OCI-LY1 (cell line): ENCODE data around the gene ANKRD60.

Experiments
- H2AFZ ChIP-seq: fragments of 200-600 bp; sonication (generic), shearing (Covaris generic); 2 replicates; pipeline ENCODE4 v1.6.0; 2014; ENCODE audit warnings: antibody characterized with exemption, mild to moderate bottlenecking, low read length
- H3F3A ChIP-seq: fragments of 200-600 bp; sonication (generic), shearing (Covaris generic); 2 replicates; pipeline ENCODE4 v1.6.0; 2014; ENCODE audit warnings: mild to moderate bottlenecking, antibody characterized with exemption, low read length, moderate library complexity; ENCODE audit not compliant: insufficient read depth
- H3K27ac ChIP-seq: fragments of 200-600 bp; sonication (generic); 2 replicates; pipeline ENCODE4 v1.5.1; 2014; ENCODE audit warnings: low read length, mixed run types, mild to moderate bottlenecking, low read depth; ENCODE audit not compliant: poor library complexity, severe bottlenecking
- H3K27me3 ChIP-seq: fragments of 200-600 bp; sonication (generic); 2 replicates; pipeline ENCODE4 v1.6.0; 2014; ENCODE audit warnings: antibody characterized with exemption, mild to moderate bottlenecking, low read length, moderate library complexity; ENCODE audit not compliant: insufficient read depth
- H3K36me3 ChIP-seq: fragments of 200-600 bp; sonication (generic); 2 replicates; pipeline ENCODE4 v1.6.1; 2014; ENCODE audit warnings: mild to moderate bottlenecking, antibody characterized with exemption, low read length, moderate library complexity, mixed read lengths; ENCODE audit not compliant: insufficient read depth
- H3K4me1 ChIP-seq: fragments of 200-600 bp; sonication (generic); 2 replicates; pipeline ENCODE4 v1.5.1; 2014; ENCODE audit warnings: mild to moderate bottlenecking, low read length, moderate library complexity; ENCODE audit not compliant: insufficient read depth, severe bottlenecking
- H3K4me2 ChIP-seq: fragments of 200-600 bp; sonication (generic), shearing (Covaris generic); 2 replicates; pipeline ENCODE4 v1.6.1; 2014; ENCODE audit warnings: low read length
- H3K4me3 ChIP-seq: fragments of 200-600 bp; sonication (generic); 2 replicates; pipeline ENCODE4 v1.5.1; 2014; ENCODE audit warnings: low read length, low read depth, mild to moderate bottlenecking, mixed read lengths; ENCODE audit not compliant: poor library complexity, severe bottlenecking
- H3K79me2 ChIP-seq: fragments of 200-600 bp; shearing (Covaris generic); 2 replicates; pipeline ENCODE4 v1.6.1; 2016; ENCODE audit warnings: mixed run types, low read length, mixed read lengths; ENCODE audit not compliant: insufficient read depth
- H3K9ac ChIP-seq: fragments of 200-600 bp; sonication (generic), shearing (Covaris generic); 2 replicates; pipeline ENCODE4 v1.6.1; 2014; ENCODE audit warnings: mild to moderate bottlenecking, low read length, mixed read lengths
- H3K9me2 ChIP-seq: fragments of 200-600 bp; sonication (generic), shearing (Covaris generic); 2 replicates; pipeline ENCODE4 v1.6.1; 2014; ENCODE audit warnings: low read depth, mild to moderate bottlenecking, low read length, mixed read lengths
- H3K9me3 ChIP-seq: fragments of 200-600 bp; shearing (Covaris generic); 2 replicates; pipeline ENCODE4 v1.6.1; 2014; ENCODE audit warnings: low read length, mixed read lengths
- H4K20me1 ChIP-seq: fragments of 200-600 bp; sonication (generic), shearing (Covaris generic); 2 replicates; pipeline ENCODE4 v1.6.0; 2016; ENCODE audit warnings: mild to moderate bottlenecking, low read length; ENCODE audit not compliant: insufficient read depth
- EZH2 ChIP-seq: fragments of 200-600 bp; sonication (generic), shearing (Covaris generic); IDR thresholded peaks from 2 replicates; pipeline ENCODE4 v1.8.0; 2017; ENCODE audit warnings: borderline replicate concordance, mixed run types, mild to moderate bottlenecking, antibody characterized with exemption, low read length, moderate library complexity, mixed read lengths
- TF ChIP-seq, protein P1 (sequence below): fragments of 200-600 bp; sonication (generic), shearing (Covaris generic); IDR thresholded peaks from 2 replicates; pipeline ENCODE4 v1.5.1; 2017; ENCODE audit warnings: mild to moderate bottlenecking, antibody characterized with exemption, low read length, moderate library complexity, mixed read lengths

ANKRD60 gene

DNA sequence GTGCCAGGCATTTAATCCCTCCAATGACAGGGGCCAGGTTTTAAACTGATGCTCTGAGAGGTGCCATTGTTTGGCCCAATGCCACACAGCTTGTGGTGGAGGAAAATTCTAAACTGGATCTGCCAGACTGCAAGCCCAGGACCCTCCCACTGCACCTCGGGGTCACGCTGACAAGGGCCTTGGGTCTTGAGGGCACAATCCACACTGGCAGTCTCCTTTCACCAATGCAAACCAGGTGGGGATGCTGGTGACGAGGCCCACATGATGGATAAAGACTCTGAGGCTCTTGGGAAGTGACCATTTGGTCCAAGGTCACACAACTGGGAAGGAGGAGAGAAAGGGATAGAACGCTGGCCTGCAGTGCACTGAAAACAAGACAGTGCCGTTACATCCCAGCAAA, 14.7 kb downstream of the ANKRD60 start:
- H3K79me2 ChIP-seq: no peaks in the 10 kb centered on the region
- no peaks in the 10 kb centered on the region for H4K20me1 ChIP-seq
- H3K9me2 ChIP-seq: no peaks in the 10 kb centered on the region
- no peak overlapping the region for H3K27ac ChIP-seq
- no peak overlapping the region for H3K4me2 ChIP-seq
- no peak overlapping the region for H3K9ac ChIP-seq
- H3K4me3 ChIP-seq: no peak overlapping the region
- H2AFZ ChIP-seq: no peak overlapping the region
- no peaks in the 10 kb centered on the region for H3F3A ChIP-seq
- no peaks in the 10 kb centered on the region for H3K36me3 ChIP-seq
- no peak for TF ChIP-seq EZH2
- TF ChIP-seq, protein P1, sequence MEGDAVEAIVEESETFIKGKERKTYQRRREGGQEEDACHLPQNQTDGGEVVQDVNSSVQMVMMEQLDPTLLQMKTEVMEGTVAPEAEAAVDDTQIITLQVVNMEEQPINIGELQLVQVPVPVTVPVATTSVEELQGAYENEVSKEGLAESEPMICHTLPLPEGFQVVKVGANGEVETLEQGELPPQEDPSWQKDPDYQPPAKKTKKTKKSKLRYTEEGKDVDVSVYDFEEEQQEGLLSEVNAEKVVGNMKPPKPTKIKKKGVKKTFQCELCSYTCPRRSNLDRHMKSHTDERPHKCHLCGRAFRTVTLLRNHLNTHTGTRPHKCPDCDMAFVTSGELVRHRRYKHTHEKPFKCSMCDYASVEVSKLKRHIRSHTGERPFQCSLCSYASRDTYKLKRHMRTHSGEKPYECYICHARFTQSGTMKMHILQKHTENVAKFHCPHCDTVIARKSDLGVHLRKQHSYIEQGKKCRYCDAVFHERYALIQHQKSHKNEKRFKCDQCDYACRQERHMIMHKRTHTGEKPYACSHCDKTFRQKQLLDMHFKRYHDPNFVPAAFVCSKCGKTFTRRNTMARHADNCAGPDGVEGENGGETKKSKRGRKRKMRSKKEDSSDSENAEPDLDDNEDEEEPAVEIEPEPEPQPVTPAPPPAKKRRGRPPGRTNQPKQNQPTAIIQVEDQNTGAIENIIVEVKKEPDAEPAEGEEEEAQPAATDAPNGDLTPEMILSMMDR: no peak
- peaks cover 6% of the 10 kb centered on the region; the same call in 1 of the 2 replicates for H3K27me3 ChIP-seq
- no peaks in the 10 kb centered on the region for H3K4me1 ChIP-seq
- no peaks in the 10 kb centered on the region for H3K9me3 ChIP-seq

DNA sequence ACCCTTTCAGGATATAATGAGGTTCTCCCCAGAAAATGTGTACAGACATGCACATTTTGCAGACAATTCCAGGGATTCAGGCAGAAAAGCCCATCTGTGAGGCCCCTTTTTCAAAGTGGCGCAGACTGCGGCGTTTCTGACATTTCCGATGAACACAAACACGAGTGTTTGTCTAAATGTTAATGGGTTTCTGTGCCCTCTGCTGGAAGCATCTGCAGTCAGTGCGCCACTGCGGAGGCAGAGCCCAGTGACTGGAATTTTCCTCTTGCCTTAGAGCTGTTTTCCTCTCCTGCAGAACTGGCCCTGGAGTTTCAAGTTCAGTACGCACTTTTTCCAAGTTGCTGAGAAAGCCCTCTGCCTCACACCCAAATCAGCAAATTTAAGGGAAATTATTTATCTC, 15.3 kb downstream of the ANKRD60 start:
- TF ChIP-seq EZH2: no peak
- TF ChIP-seq, protein P1: no peak
- H3K4me3 ChIP-seq: no peak overlapping the region
- H3K36me3 ChIP-seq: no peaks in the 10 kb centered on the region
- H3K4me1 ChIP-seq: no peaks in the 10 kb centered on the region
- H3K4me2 ChIP-seq: no peak overlapping the region
- H3K79me2 ChIP-seq: no peaks in the 10 kb centered on the region
- H3K9me3 ChIP-seq: no peaks in the 10 kb centered on the region
- H3K9ac ChIP-seq: no peak overlapping the region
- H3K27me3 ChIP-seq: no peaks in the 10 kb centered on the region; the same call in 1 of the 2 replicates
- H3F3A ChIP-seq: no peaks in the 10 kb centered on the region
- no peaks in the 10 kb centered on the region for H3K9me2 ChIP-seq
- H4K20me1 ChIP-seq: no peaks in the 10 kb centered on the region
- H2AFZ ChIP-seq: no peak overlapping the region
- H3K27ac ChIP-seq: no peak overlapping the region

DNA sequence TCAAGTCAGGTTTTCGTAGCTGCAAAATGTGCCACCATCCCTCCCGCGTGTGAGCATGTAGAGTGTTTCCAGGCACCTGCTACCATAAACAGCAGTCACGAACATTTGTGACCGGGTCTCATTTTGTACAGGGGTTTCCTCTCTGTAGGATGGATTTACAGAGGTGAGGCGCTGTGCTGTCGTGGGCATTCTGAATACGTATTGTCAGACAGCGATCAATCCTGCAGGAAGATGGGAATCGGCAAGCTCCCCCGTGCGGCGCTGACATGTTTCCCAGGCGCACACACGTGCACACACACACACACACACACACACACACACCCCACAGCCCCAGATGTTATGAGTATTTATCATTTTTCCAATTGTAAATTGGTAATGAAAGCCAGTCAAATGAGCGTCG, 15.8 kb downstream of the ANKRD60 start:
- Histone ChIP-seq H2AFZ (no peak overlapping the region), H4K20me1 (no peaks in the 10 kb centered on the region), H3K9me2 (no peaks in the 10 kb centered on the region), H3K79me2 (no peaks in the 10 kb centered on the region), H3K9ac (no peak overlapping the region), H3K27ac (no peak overlapping the region), H3K27me3 (no peaks in the 10 kb centered on the region; the same call in 1 of the 2 replicates), H3K4me2 (no peak overlapping the region), H3K9me3 (no peaks in the 10 kb centered on the region), H3K4me1 (no peaks in the 10 kb centered on the region), H3F3A (no peaks in the 10 kb centered on the region), H3K4me3 (no peak overlapping the region), H3K36me3 (no peaks in the 10 kb centered on the region)
- TF ChIP-seq EZH2: no peak
- TF ChIP-seq, protein P1: no peak
